Activated T-cell treated with anti-CD3 and anti-CD28 coated beads for 48 hours (primary cell): Measurements from ENCODE around the gene POC1B.

Experiments used
- DNase-seq: peaks from one replicate; pipeline ENCODE4 v3.0.0-alpha.2; 2020; ENCODE audit warnings: low read depth

The POC1B gene

DNA sequence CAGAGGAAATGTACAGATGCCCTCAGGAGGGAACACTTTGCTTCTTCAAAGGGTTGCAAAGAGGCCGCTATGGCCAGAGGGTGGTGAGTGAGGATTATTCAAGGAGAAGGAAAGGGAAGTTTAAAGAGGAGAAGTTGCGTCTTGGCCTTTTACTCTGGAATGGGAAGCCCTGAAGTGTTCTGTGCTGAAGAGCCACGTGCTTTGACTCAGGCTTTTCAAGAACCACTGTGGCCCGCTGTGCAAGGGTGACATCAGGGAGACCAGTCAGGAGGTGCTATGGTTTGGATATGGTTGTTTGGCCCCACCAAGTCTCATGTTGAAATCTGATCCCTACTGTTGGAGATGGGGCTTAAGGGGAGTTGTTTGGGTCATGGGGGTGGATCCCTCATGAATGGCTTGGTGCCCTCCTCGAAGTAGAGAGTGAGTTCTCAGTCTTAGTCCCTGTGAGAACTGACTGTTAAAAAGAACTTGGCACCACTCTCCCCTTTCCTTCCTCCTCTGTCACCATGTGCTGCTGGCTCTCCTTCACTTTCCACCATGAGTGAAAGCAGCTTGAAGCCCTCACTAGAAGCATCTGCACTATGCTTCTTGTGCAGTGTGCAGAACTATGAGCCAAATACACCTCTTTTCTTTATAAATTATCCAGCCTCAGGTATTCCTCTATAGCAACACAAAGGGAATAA is 107.5 kb downstream of the POC1B start:
- DNase-seq, result no peak

DNA sequence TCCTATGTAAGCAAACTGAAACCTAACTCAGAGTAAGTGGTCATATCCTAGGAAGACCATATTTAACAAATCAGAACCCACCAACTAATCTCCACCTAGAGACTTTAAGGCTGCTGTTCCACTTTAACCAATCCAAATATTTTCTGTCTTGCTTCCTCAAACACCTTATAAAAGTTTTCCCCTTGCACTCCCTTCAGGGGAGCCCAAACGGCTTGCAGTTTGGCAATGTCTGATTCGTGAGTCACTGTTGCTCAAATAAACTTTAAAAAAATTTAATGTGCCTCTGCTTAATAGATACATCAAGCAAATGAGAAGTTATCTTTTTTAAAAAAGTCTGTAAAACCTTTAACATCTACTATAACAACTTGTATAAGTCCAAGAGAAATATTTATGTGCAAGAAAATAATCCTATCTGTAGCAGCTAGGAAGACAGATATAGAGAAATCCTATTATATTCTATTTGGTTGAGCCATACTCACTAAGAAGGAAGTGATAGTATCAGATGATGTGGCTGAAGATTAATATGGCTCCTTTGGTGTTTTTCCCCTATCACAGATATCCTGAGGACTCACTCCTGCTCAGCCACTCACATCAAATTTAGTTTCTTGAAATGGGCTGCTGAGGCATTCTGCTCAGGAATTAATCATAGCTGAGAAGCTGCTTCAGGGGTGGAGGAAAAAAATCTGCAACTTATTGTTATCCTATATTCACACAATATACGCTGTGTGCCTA is 108.4 kb downstream of the POC1B start:
- DNase-seq, result no peak

DNA sequence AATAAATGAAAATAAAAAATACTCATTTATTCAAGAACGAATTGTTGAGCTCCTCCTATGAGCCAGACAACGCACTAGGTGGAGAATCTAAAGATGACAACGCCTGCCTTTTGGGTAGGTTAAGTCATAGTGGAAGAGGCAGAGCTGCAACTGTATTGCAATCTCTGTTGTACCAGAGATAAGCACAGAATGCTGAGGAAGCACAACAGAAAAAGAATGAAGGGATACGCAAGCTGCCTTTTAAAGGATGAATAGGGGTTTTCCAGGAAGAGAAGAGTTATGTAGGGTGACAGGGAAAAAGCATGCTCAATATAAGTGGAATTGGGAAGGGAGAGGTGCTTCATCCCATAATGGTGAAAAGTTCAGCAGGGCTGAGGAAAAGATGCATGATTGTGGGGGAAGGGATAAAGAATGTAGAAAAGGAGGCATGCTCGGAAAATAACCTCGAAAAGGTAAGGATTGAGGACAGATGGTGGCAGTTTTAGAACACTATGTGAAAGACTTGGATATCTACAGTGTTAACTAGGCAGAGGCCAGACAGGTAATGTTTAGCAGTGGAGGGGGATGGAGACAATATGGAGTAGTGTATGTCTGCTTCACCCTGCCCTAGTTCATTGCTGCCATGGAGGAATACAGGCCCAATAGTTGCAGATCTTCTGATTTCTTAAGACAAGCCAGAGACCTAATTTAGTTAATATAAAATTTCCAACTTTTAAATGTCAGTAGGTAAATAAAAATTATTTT is 109.6 kb downstream of the POC1B start:
- DNase-seq, result no peak

DNA sequence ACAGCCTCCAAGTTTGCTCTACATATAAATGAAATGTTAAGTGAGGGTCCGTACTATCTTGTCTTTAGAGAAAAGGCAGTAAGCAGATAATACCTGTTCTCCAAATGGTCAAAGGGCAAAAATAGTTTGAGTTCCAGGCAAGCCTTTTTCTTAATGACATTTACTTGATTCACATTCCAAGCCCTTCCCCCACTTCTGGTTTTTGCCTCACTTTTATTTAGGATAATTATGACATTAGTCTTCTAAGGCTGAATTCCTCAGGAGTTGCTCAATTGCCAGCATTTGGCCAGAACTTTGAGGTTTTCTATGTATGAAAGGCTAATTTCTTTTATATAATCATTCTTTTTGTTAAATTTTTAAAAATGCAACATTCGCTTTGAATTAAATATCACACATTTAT is 111.0 kb downstream of the POC1B start:
- no peak for DNase-seq

DNA sequence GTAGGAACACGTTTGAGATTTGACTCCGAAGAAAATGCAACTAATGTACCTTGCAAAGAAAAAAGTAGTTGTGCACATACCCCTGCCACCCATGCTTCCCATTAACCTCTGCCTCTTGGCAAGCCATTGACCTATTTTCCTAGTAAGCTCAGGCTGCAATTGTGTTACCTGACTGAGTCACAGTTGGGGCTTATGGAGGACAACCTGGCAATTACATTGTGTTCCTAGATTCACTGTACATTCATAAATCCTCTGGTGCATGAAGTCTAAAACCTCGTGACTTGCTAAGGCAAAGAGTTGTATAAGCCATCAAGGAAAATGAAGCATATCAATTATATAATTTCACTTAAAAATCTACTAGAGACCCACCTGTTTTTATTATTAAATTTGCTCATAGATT is 111.5 kb downstream of the POC1B start:
- no peak for DNase-seq

DNA sequence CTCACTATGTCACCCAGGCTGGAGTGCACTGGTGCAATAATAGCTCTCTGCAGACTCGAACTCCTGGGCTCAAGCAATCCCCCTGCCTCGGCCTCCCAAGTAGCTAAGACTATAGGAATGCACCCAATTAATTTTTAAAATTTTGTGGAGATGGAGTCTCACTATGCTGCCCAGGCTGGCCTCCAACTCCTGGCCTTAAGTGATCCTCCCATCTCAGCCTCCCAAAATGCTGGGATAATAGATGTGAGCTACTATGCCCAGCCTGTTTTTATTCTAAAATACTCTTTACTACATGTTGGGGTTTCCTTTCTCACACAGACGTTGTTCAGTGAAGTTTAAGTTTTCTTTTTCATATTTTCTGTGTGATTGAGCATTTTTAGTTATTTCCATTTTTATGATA is 112.6 kb downstream of the POC1B start:
- DNase-seq, result no peak

DNA sequence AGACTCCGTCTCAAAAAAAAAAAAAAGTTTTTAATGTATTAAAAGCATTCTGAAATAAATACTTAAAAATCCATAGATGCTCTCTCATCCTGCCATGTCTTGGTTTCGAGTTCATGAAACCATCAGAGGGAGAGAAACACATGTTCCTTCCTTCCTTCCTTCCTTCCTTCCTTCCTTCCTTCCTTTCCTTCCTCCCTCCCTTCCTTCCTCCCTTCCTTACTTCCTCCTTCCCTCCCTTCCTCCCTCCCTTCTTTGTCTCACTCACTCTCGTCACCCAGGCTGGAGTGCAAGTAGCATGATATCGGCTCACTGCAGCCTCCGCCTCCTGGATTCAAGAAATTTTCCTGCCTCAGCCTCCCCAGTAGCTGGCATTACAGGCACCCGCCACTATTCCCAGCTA is 113.2 kb downstream of the POC1B start:
- no peak for DNase-seq

DNA sequence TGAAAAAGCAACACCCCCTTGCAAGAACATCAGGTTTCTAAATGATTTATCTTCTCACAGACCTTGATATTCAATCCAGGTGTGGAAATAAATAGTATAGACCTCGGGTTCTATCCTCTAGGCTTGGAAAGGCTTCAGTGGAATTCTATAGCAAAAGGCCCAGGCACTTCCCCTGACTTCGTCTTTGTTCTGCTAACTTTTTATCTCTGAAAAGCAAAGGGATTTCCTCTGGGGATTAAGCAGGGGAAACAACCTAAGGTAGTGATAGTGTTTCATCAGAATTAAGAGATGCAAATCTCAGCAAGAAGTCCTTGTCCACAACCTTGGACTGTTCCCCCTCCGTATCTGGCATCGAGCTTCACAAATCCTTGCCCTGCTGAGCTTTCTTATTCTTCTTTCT is 114.0 kb downstream of the POC1B start:
- DNase-seq, result no peak

DNA sequence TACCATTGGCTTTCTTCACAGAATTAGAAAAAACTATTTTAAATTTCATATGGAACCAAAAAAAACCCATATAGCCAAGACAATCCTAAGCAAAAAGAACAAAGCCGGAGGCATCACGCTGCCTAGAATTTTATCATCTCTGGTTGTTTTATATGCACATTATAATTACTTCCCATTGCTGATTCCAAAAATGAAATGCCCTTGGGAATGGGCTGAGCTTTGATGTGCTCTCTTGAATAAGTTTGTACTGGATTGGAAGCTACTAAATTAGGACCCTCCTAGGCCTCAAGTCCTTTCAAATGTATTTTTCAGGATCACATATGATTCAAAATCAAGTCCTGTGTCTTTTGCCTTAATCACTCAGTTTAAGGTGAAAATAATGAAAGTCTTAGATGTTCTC is 114.6 kb downstream of the POC1B start:
- no peak for DNase-seq

DNA sequence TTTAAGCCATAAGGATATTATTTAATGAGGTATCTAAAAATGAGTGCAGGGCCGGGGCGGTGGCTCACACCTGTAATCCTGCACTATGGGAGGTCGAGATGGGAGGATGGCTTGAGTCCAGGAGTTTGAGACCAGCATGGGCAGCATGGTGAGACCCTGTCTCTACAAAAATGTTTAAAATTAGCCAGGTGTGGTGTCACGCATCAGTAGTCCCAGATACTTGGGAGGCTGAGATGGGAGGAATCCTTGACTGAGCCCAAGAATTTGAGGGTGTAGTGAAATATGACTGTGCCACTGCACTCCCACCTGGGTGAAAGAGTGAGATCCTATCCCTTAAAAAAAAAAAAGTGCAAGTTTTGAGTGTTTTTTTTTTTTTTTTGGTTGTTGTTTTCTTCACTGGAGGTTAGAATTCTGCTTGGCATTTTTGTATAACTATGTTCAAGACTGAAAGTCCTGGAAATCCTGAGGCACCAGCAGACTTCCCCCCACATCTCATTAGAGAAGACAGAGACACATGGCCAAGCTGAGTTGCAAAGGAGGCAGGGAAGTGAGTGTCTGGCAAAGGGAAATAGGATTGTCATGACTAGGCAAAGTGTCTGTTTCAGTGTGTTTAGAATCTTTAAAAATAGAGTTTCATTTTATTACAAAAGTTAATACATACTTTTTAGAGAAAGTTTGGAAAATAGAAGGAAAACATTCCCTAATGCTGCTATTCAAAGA is 120.1 kb downstream of the POC1B start:
- DNase-seq, result no peak

DNA sequence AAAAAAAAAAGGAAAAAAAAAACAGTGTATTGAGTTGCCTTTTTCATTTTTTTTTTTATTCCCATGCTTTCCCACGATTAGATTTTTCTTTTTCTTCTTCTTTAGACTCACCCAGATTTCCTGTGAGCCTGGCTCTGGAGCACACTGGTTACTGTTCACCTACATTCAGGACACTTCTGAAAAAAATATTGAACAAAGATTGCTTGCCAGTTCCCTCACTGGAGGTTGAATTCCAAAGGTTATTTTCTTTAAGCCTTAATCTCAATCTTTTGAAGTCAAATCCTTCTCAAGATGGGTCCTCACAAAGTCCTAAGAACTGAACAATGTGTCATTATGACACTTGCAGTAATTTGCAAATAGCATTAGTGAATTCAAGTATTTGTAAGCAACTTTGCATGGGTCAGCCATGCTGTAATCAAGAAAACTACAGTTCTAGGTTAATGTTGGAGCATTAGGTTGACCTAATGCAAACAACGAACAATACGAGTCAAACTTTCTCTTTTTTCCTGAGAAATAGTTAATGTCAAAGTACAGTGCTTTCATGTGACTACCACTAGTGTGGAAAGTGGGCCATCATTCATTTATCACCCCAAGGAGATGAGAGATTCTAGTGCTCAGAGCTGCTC is 124.3 kb downstream of the POC1B start:
- DNase-seq, result no peak

DNA sequence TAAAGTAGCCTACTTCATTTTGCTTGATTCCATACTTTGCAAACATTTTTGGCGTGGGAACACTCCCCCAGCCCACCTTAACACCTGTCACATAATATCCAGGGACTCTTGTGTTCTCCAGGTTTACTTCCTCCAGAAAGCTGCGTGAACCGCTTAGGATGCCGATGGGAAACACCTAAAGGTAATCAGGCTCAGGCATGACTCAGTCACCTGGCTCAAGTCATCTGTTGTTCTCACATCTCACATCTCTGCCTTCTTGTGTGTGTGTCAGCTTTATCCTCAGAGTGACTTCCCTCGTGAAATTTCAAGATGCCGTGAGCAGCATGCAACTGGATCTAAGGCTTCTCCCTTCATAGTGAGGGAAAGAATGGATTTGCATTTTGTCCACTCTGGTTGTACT is 125.4 kb downstream of the POC1B start:
- no peak for DNase-seq

DNA sequence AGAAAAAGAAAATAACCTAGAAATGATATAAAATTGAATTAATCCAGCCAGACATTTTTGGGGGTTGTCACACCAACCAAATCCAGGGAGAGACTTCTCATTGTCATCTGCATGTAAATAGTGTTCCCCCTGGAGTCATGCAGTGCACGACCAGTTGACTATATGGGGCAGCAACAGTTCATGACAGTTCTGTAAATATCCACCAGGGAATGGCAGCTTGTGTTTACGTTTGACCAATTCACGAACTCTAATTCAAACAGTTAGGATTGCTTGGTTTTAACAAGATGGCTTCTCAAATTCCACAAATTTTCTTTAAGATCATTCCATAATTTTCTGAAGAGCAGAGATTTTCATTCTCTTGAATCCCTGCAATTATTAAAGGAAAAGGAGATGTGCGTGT is 130.1 kb downstream of the POC1B start:
- no peak for DNase-seq

DNA sequence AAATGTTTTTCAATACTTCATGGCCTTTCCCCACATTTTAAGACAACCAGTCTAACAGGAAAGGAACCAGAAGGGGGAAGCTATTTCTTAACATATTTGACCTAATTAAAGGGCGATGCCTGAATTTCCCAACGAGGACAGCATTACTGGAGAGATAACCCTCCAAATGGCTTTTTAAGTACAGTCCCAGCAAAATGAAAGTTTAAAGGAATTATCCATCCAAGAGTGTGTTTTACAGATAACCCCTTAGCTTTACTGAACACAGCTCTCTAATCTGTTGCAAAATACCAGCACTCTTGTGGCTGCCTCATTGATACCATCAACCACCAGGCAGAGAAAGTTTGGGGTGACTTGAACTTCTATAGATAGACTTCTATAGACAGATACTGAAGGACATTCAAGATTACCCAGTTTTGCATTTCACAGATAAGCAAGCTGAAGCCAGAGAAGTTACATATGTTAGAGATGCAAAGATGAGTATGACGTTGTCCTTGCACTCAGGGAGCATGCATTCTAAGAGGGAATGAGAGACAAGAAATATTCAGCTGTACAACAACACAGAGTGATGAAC is 132.2 kb downstream of the POC1B start:
- DNase-seq, result no peak

DNA sequence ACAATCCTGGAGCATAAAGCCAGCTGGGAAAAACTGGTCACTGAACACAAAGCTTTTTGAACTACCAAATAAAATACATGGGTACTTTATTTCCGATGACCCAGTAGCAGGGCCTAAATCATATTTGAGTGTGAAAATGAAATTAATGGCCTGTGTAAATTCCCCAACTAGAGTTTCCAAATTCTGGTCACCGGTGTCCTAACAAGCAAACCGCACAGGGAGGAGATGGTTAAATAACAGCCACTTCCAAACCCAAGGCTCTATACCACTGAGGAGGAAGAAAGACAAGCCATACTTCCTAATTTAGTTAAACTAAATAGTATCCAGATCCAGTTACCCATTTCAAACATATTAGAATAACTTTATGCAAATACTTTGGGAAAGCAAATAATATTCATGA is 133.5 kb downstream of the POC1B start:
- no peak for DNase-seq

DNA sequence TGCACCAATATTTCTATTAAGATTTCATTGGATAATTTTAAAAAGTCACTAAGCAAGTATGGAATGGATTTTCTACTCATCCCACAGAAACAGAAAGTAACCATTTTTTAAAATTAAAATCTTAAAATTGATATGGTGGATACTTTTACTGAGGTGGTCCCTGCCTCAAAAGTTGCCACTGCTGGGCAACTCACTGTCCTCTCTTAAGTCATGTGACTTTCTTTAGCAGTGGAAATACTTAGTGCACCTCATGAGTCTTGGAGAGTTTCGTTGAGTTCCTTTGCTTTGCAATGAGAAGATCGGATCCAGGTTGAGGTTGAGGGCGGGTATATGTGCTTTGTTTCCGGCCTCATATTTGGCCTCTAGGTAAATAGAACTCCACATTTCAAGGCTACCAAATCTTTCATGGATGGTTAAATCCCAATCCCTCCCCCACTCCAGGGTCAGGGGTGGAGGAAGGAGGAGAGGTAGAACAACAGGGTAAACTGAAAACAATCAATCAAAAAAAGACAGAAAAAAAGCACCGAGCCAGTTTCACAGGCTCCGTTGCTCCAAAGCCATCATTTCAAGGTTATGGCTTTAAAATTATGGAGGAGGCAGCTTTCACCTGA is 134.0 kb downstream of the POC1B start:
- no peak for DNase-seq

DNA sequence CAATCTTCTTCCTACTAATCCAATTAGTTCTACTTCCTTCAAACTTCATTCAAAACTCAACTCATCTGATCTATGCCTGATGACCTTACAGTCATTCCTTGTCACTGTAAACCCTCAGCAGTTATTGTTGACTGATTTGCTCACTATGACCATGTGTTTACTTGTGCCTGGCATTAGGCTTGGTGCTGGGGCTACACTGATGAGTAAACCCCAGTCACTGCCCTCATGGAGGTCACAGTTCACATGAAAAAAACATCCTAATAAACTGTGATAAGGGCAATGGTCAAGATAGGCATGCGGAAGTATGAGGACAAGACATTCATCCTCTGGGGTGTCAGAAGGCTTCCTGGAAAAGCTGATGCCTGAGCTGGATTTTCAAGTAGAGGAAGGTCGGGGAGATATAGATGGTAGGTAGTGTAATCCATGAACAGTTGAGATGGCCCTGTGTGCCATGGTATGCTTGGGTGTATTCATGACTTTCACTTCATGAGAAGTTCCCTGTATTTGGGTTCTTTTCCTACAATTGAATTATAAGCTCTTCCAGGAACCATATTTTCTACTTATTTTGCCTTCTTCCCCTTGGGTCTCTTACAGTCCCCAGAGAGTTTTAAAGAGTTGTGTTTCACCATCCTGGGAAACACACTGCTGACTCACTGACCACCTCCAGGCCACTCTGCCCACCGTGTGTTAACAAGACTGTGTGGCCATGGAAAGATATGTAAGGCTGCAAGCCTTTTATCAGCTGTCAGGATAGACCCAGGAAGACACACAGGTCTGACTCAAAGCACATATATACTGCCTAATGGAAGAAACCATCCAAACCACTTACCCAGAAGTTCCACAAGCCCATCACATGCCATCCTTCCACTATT is 134.8 kb downstream of the POC1B start:
- DNase-seq, result peak; percentile 2

DNA sequence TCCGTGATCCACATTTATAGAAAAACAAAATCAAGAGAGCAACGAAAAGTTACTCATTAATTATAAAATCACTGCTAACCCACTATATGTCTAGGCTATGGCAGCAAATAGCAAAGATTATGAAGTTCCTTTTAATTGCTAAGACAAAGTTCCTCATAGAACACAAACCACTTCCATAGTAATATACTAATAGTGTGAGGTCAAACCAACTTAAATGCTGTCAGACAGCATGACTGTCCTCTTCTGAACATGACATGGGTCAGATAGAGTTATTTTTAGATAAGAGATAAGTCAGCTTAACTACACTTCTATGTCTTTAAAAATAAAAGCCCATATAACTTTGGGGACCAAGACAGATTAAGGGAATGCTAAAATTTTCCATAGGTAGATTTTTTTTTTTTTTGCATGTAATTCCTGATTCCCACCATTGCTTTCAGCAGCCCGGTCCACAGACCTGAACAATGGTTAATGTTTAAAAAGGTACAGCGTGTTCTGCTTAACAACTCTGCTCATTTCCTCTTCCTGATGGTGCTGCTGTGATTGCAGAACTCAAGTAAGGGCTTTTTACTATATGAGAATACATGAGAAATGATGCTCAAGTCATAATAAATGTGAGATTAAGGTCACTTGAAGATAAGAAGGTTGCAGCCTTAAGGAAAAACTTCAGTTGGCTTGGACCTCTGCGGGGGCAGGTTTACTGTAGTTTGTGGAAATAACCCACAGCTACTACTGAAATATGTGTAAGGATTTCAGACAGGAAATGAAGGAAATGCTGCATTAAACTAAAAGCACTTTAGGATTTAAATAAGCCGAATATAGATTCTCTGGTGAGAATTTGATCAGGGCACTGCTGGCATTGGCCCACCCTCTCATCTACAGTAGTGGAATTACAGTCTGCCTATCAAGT is 135.8 kb downstream of the POC1B start:
- peak; percentile 15 for DNase-seq

DNA sequence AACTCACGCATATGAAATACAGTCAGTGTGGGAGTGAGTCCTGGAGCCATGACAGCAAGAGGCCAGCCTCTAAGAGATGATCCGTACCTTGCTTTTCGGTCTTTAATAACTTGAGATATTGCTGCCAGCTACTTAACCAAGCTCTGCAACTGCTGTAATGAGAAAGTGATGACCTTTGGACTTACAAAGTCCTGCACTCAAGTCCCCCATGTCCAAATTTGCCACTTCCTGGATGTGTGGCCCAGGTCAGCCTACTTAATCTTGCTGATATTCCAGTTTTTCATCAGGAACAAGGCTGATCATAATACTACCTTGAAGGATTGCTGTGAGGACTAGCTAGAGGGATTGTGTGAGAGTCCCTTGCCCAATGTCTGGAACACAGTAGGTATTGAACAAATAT is 139.7 kb downstream of the POC1B start:
- DNase-seq, result no peak
